Activated B cell treated with CpG ODN at 0.5 μM for 24 hours (primary cell): Measurements from ENCODE around the gene SNRNP35. TPM values are rescaled to one million over a fixed set of nuclear protein-coding genes. Genes with fewer than 3 reads are reported as not detected.
A peak's percentile ranks its signal among the peaks of the same experiment; 100 is the strongest.

Experiments
- ATAC-seq: fragments of 200-7000 bp; cut with Tn5 transposase; one replicate; pipeline ENCODE4 v1.10.0; 2021; ENCODE audit warnings: low read depth, mild to moderate bottlenecking, moderate library complexity
- CTCF ChIA-PET: fragments of 350-600 bp; sonication (Branson Sonifier 250); formaldehyde crosslinking; loops from one replicate; lab custom pipeline; 2021; ENCODE audit warnings: antibody characterized with exemption; lab: Charles Lee
- POLR2A ChIA-PET: fragments of 350-600 bp; sonication (Branson Sonifier 250); formaldehyde crosslinking; loops from one replicate; lab custom pipeline; 2021; ENCODE audit warnings: antibody characterized with exemption; lab: Charles Lee
- DNase-seq: peaks from one replicate; pipeline ENCODE4 v3.0.0; 2022
- H3K27ac Mint-ChIP-seq: one replicate; pipeline ENCODE4 v1.8.0; 2020; ENCODE audit warnings: mixed read lengths
- H3K27me3 Mint-ChIP-seq: one replicate; pipeline ENCODE4 v1.8.0; 2021; ENCODE audit warnings: mixed read lengths
- H3K36me3 Mint-ChIP-seq: one replicate; pipeline ENCODE4 v1.8.0; 2021; ENCODE audit warnings: low read depth, mixed read lengths
- H3K4me1 Mint-ChIP-seq: one replicate; pipeline ENCODE4 v1.8.0; 2021; ENCODE audit warnings: mixed read lengths
- H3K4me3 Mint-ChIP-seq: one replicate; pipeline ENCODE4 v1.8.0; 2020; ENCODE audit warnings: mild to moderate bottlenecking, mixed read lengths
- H3K9me3 Mint-ChIP-seq: one replicate; pipeline ENCODE4 v1.8.0; 2020; ENCODE audit warnings: mixed read lengths
- intact Hi-C: fragments of 100-400 bp; cut with micrococcal nuclease; formaldehyde crosslinking; loops from one replicate; pipeline ENCODE4 v1.15.1; 2024
- total RNA-seq: library from RNA; stranded (reverse); gene quantifications from 2 replicates; pipeline ENCODE4 v1.2.3, GENCODE V29; 2022
- TF ChIP-seq, protein P1 (sequence below): fragments of 200-600 bp; IDR thresholded peaks from one replicate; pipeline ENCODE4 v1.8.0; 2022; ENCODE audit warnings: antibody characterized with exemption, mild to moderate bottlenecking

The SNRNP35 gene
- total RNA-seq, 1 donor from 2014 or later: 51.5 TPM

GRCh38 chr12:123444092-123445026 is 13.6 kb upstream of the SNRNP35 start:
- Mint-ChIP-seq H3K4me3 (no peak overlapping the region), H3K9me3 (no peaks in the 10 kb centered on the region), H3K4me1 (peaks cover 61% of the 10 kb centered on the region), H3K27ac (peak overlapping the region; percentile 93), H3K27me3 (no peaks in the 10 kb centered on the region), H3K36me3 (no peaks in the 10 kb centered on the region)
- CTCF ChIA-PET: no interaction called here
- intact Hi-C loops: loop anchor here (1.0 kb wide), 1 partner anchor 8 kb away; the partner anchor contains the start of gene RILPL2
- DNase-seq (no peak), ATAC-seq (no peak)
- POLR2A ChIA-PET: interaction anchor here (0.6 to 5.7 kb wide), 10 partner anchors 10 to 79 kb away, joined by 3 to 77 read pairs (median 7); partner anchors contain the start of genes KMT5A, RILPL2, SBNO1 and SNRNP35
- TF ChIP-seq, protein P1, sequence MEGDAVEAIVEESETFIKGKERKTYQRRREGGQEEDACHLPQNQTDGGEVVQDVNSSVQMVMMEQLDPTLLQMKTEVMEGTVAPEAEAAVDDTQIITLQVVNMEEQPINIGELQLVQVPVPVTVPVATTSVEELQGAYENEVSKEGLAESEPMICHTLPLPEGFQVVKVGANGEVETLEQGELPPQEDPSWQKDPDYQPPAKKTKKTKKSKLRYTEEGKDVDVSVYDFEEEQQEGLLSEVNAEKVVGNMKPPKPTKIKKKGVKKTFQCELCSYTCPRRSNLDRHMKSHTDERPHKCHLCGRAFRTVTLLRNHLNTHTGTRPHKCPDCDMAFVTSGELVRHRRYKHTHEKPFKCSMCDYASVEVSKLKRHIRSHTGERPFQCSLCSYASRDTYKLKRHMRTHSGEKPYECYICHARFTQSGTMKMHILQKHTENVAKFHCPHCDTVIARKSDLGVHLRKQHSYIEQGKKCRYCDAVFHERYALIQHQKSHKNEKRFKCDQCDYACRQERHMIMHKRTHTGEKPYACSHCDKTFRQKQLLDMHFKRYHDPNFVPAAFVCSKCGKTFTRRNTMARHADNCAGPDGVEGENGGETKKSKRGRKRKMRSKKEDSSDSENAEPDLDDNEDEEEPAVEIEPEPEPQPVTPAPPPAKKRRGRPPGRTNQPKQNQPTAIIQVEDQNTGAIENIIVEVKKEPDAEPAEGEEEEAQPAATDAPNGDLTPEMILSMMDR: no peak

- H3K27ac Mint-ChIP-seq: peak overlapping the region; percentile 93
- POLR2A ChIA-PET: interaction anchor here (0.6 to 5.7 kb wide), 10 partner anchors 8 to 80 kb away, joined by 3 to 77 read pairs (median 6); partner anchors contain the start of genes RILPL2 and SNRNP35
- no peaks in the 10 kb centered on the region for H3K36me3 Mint-ChIP-seq
- H3K27me3 Mint-ChIP-seq: no peaks in the 10 kb centered on the region
- H3K4me1 Mint-ChIP-seq: peaks cover 59% of the 10 kb centered on the region
- TF ChIP-seq, protein P1: no peak
- H3K4me3 Mint-ChIP-seq: peak overlapping the region; percentile 75
- intact Hi-C loops: loop anchor here (1.0 kb wide), 1 partner anchor 9 kb away; the partner anchor contains the start of gene RILPL2
- DNase-seq (no peak), ATAC-seq (peak; percentile 53)
- CTCF ChIA-PET: interaction anchor here (0.6 kb wide), 1 partner anchor 44 kb away, joined by 3 read pairs; no protein-coding TSS in a partner anchor
- no peaks in the 10 kb centered on the region for H3K9me3 Mint-ChIP-seq
Observed at GRCh38 chr12:123445388-123446332, 12.3 kb upstream of the SNRNP35 start.

- TF ChIP-seq, protein P1: no peak
- peaks cover 57% of the 10 kb centered on the region for H3K4me1 Mint-ChIP-seq
- POLR2A ChIA-PET: interaction anchor here (0.6 to 5.7 kb wide), 7 partner anchors 12 to 81 kb away, joined by 3 to 77 read pairs (median 9); partner anchors contain the start of genes RILPL2 and SNRNP35
- H3K27ac Mint-ChIP-seq: peak overlapping the region; percentile 93
- H3K36me3 Mint-ChIP-seq: no peaks in the 10 kb centered on the region
- no peak overlapping the region for H3K4me3 Mint-ChIP-seq
- intact Hi-C loops: no loop called here
- DNase-seq (no peak), ATAC-seq (no peak)
- CTCF ChIA-PET: interaction anchor here (0.6 kb wide), 1 partner anchor 45 kb away, joined by 3 read pairs; no protein-coding TSS in a partner anchor
- no peaks in the 10 kb centered on the region for H3K9me3 Mint-ChIP-seq
- H3K27me3 Mint-ChIP-seq: no peaks in the 10 kb centered on the region
Observed at GRCh38 chr12:123446333-123446713, 11.6 kb upstream of the SNRNP35 start.

GRCh38 chr12:123449249-123449733 is 8.6 kb upstream of the SNRNP35 start:
- DNase-seq: no peak
- no peaks in the 10 kb centered on the region for H3K36me3 Mint-ChIP-seq
- intact Hi-C loops: no loop called here
- H3K9me3 Mint-ChIP-seq: no peaks in the 10 kb centered on the region
- peak overlapping the region; percentile 75 for H3K27ac Mint-ChIP-seq
- H3K4me1 Mint-ChIP-seq: peaks cover 38% of the 10 kb centered on the region
- ChIA-PET CTCF (interaction anchor here (1.2 to 1.5 kb wide), 2 partner anchors 13 to 22 kb away, joined by 3 to 5 read pairs; no protein-coding TSS in a partner anchor), POLR2A (interaction anchor here (0.6 to 5.7 kb wide), 8 partner anchors 10 to 1820 kb away, joined by 3 to 77 read pairs (median 7); partner anchors contain the start of genes RILPL2, SBNO1 and SNRNP35)
- H3K4me3 Mint-ChIP-seq: no peak overlapping the region
- TF ChIP-seq, protein P1: no peak
- ATAC-seq: no peak
- H3K27me3 Mint-ChIP-seq: no peaks in the 10 kb centered on the region
